ENCODE results near the gene SPRR2A. TPM values are rescaled to one million over a fixed set of nuclear protein-coding genes. Genes with fewer than 3 reads are reported as not detected.
A peak's percentile ranks its signal among the peaks of the same experiment; 100 is the strongest.
"Not testable (repeated sequence)": the region's sequence is repeated elsewhere in the genome, so short reads cannot be mapped to it uniquely, and the experiment has no call there.

The SPRR2A gene
- total RNA-seq, 1 experiment from 2014 or later: not detected

GRCh38 chr1:153049211-153049610 is 8.1 kb downstream of the SPRR2A start:
- H3K36me3 ChIP-seq: no peaks in the 10 kb centered on the region

GRCh38 chr1:153040950-153041631 is 16.2 kb downstream of the SPRR2A start, which contains the start of gene SPRR2D:
Gene SPRR2D (minus strand): TSS chr1:153041120. CDS start chr1:153040346, 774 bp downstream.
- no peak within 1 kb of the TSS for H3K27ac ChIP-seq
- no peaks in the 10 kb centered on the region for H3K27me3 ChIP-seq (replicated peaks)
- no peaks in the 10 kb centered on the region for H3K4me1 ChIP-seq (replicated peaks)
- no peaks in the 10 kb centered on the region for H3K36me3 ChIP-seq
- DNase-seq (ENCODE audit: low read depth in 1 of 2, low spot score in 2 of 2): no peak
- no peak within 1 kb of the TSS for H3K4me3 ChIP-seq
- H3K9me3 ChIP-seq (replicated peaks): no peaks in the 10 kb centered on the region

More at GRCh38 chr1:153049211-153049610, 8.1 kb downstream of the SPRR2A start:
- DNase-seq (ENCODE audit: low read depth in 1 of 2, low spot score in 2 of 2): no peak
- no peaks in the 10 kb centered on the region for H3K9me3 ChIP-seq (replicated peaks)
- no peak overlapping the region for H3K4me3 ChIP-seq
- H3K27me3 ChIP-seq (replicated peaks): no peaks in the 10 kb centered on the region
- H3K4me1 ChIP-seq (replicated peaks): no peaks in the 10 kb centered on the region
- H3K27ac ChIP-seq: no peak overlapping the region

- Histone ChIP-seq H3K9me3 (replicated peaks) (no peaks in the 10 kb centered on the region), H3K4me3 (no peak overlapping the region), H3K36me3 (no peaks in the 10 kb centered on the region), H3K27ac (no peak overlapping the region), H3K4me1 (replicated peaks) (no peaks in the 10 kb centered on the region), H3K27me3 (replicated peaks) (no peaks in the 10 kb centered on the region)
- no peak for DNase-seq (ENCODE audit: low read depth in 1 of 2, low spot score in 2 of 2)
Measured at GRCh38 chr1:153035211-153035610, 22.1 kb downstream of the SPRR2A start.

- no peaks in the 10 kb centered on the region for H3K27me3 ChIP-seq (replicated peaks)
- no peaks in the 10 kb centered on the region for H3K4me1 ChIP-seq (replicated peaks)
- no peaks in the 10 kb centered on the region for H3K36me3 ChIP-seq
- H3K4me3 ChIP-seq: no peak overlapping the region
- no peak overlapping the region for H3K27ac ChIP-seq
- peak; percentile 33 to 70 for DNase-seq (ENCODE audit: low read depth in 1 of 2, low spot score in 2 of 2)
- H3K9me3 ChIP-seq (replicated peaks): no peaks in the 10 kb centered on the region
Measured at GRCh38 chr1:153032677-153033308, 24.5 kb downstream of the SPRR2A start.

GRCh38 chr1:153032073-153032472 is 25.2 kb downstream of the SPRR2A start:
- Histone ChIP-seq H3K4me3 (no peak overlapping the region), H3K9me3 (replicated peaks) (no peaks in the 10 kb centered on the region), H3K36me3 (no peaks in the 10 kb centered on the region), H3K27me3 (replicated peaks) (no peaks in the 10 kb centered on the region), H3K4me1 (replicated peaks) (no peaks in the 10 kb centered on the region), H3K27ac (no peak overlapping the region)
- DNase-seq (ENCODE audit: low read depth in 1 of 2, low spot score in 2 of 2): no peak

GRCh38 chr1:153030895-153031294 is 26.4 kb downstream of the SPRR2A start, which contains the start of gene SPRR1B:
Gene SPRR1B (plus strand): TSS chr1:153031203. CDS start chr1:153032346, 1,143 bp downstream.
- no peak within 1 kb of the TSS for H3K4me3 ChIP-seq
- DNase-seq (ENCODE audit: low read depth in 1 of 2, low spot score in 2 of 2): no peak
- H3K27ac ChIP-seq: no peak within 1 kb of the TSS
- H3K36me3 ChIP-seq: no peaks in the 10 kb centered on the region
- no peaks in the 10 kb centered on the region for H3K27me3 ChIP-seq (replicated peaks)
- H3K9me3 ChIP-seq (replicated peaks): no peaks in the 10 kb centered on the region
- no peaks in the 10 kb centered on the region for H3K4me1 ChIP-seq (replicated peaks)

GRCh38 chr1:153028766-153029165 is 28.5 kb downstream of the SPRR2A start:
- Histone ChIP-seq H3K27me3 (replicated peaks) (no peaks in the 10 kb centered on the region), H3K9me3 (replicated peaks) (no peaks in the 10 kb centered on the region), H3K4me3 (no peak overlapping the region), H3K36me3 (no peaks in the 10 kb centered on the region), H3K4me1 (replicated peaks) (no peaks in the 10 kb centered on the region), H3K27ac (no peak overlapping the region)
- no peak for DNase-seq (ENCODE audit: low read depth in 1 of 2, low spot score in 2 of 2)

GRCh38 chr1:153025797-153026196 is 31.5 kb downstream of the SPRR2A start:
- no peaks in the 10 kb centered on the region for H3K36me3 ChIP-seq
- H3K27ac ChIP-seq: no peak overlapping the region
- H3K4me3 ChIP-seq: no peak overlapping the region
- H3K4me1 ChIP-seq (replicated peaks): no peaks in the 10 kb centered on the region
- no peaks in the 10 kb centered on the region; the same call in 1 of the 2 replicates for H3K27me3 ChIP-seq (replicated peaks)
- no peaks in the 10 kb centered on the region for H3K9me3 ChIP-seq (replicated peaks)
- DNase-seq (ENCODE audit: low read depth in 1 of 2, low spot score in 2 of 2): no peak

- no peaks in the 10 kb centered on the region for H3K9me3 ChIP-seq (replicated peaks)
- no peak overlapping the region for H3K4me3 ChIP-seq
- H3K36me3 ChIP-seq: no peaks in the 10 kb centered on the region
- no peak overlapping the region for H3K27ac ChIP-seq
- no peak for DNase-seq (ENCODE audit: low read depth in 1 of 2, low spot score in 2 of 2)
- H3K27me3 ChIP-seq (replicated peaks): no peaks in the 10 kb centered on the region; the same call in 1 of the 2 replicates
- no peaks in the 10 kb centered on the region for H3K4me1 ChIP-seq (replicated peaks)
Measured at GRCh38 chr1:153024413-153024812, 32.9 kb downstream of the SPRR2A start.

- Histone ChIP-seq H3K4me3 (no peak overlapping the region), H3K27me3 (replicated peaks) (no peaks in the 10 kb centered on the region; the same call in 1 of the 2 replicates), H3K9me3 (replicated peaks) (no peaks in the 10 kb centered on the region), H3K36me3 (no peaks in the 10 kb centered on the region), H3K27ac (no peak overlapping the region), H3K4me1 (replicated peaks) (no peaks in the 10 kb centered on the region)
- no peak for DNase-seq (ENCODE audit: low read depth in 1 of 2, low spot score in 2 of 2)
Measured at GRCh38 chr1:153023109-153023508, 34.2 kb downstream of the SPRR2A start.

- H3K9me3 ChIP-seq (replicated peaks); H3K27ac ChIP-seq; H3K27me3 ChIP-seq (replicated peaks); H3K36me3 ChIP-seq; H3K4me1 ChIP-seq (replicated peaks); H3K4me3 ChIP-seq; DNase-seq (ENCODE audit: low read depth in 1 of 2, low spot score in 2 of 2): not testable (repeated sequence)
Measured at GRCh38 chr1:153022340-153022739, 35.0 kb downstream of the SPRR2A start.

GRCh38 chr1:153021829-153022228 is 35.5 kb downstream of the SPRR2A start:
- H3K4me3 ChIP-seq; H3K9me3 ChIP-seq (replicated peaks); H3K36me3 ChIP-seq; H3K27me3 ChIP-seq (replicated peaks); H3K27ac ChIP-seq; H3K4me1 ChIP-seq (replicated peaks); DNase-seq (ENCODE audit: low read depth in 1 of 2, low spot score in 2 of 2): not testable (repeated sequence)

GRCh38 chr1:153011235-153011758 is 46.0 kb downstream of the SPRR2A start:
- H3K36me3 ChIP-seq; H3K27ac ChIP-seq; H3K9me3 ChIP-seq (replicated peaks); H3K4me1 ChIP-seq (replicated peaks); H3K4me3 ChIP-seq; H3K27me3 ChIP-seq (replicated peaks); DNase-seq (ENCODE audit: low read depth in 1 of 2, low spot score in 2 of 2): not testable (repeated sequence)
